CD4-positive, alpha-beta memory T cell (primary cell): ENCODE data around the gene SMIM5. TPM values are rescaled to one million over a fixed set of nuclear protein-coding genes. Genes with fewer than 3 reads are reported as not detected.

ENCODE experiments used
- CTCF ChIA-PET: fragments of 350-600 bp; sonication (Branson Sonifier 250); formaldehyde crosslinking; loops from one replicate; lab custom pipeline; 2021; ENCODE audit warnings: inconsistent platforms; ENCODE audit not compliant: partially characterized antibody; lab: Charles Lee
- POLR2A ChIA-PET: fragments of 350-600 bp; sonication (Branson Sonifier 250); formaldehyde crosslinking; loops from one replicate; lab custom pipeline; 2021; ENCODE audit not compliant: partially characterized antibody; lab: Charles Lee
- DNase-seq, 5 donors: peaks; one replicate each; pipeline versions ENCODE4 v3.0.0 to v3.0.0-alpha.2; 2020 to 2022; ENCODE audit warnings: mixed read lengths in 1 of 5
- H3K27ac ChIP-seq: one replicate; pipeline ENCODE4 v1.7.0; 2013; ENCODE audit warnings: low read depth, low read length
- H3K27me3 ChIP-seq: 2 replicates; pipeline ENCODE4 v1.7.0; 2013; ENCODE audit warnings: mild to moderate bottlenecking, low read length, moderate library complexity; ENCODE audit not compliant: insufficient read depth
- H3K36me3 ChIP-seq: 2 replicates; pipeline ENCODE4 v1.7.0; 2013; ENCODE audit warnings: mild to moderate bottlenecking, low read length, moderate library complexity; ENCODE audit not compliant: insufficient read depth
- H3K4me1 ChIP-seq: 2 replicates; pipeline ENCODE4 v1.7.0; 2013; ENCODE audit warnings: mild to moderate bottlenecking, low read length, moderate library complexity; ENCODE audit not compliant: insufficient read depth
- H3K4me3 ChIP-seq, 2 donors: one replicate each; pipeline ENCODE4 v1.7.0; 2013; ENCODE audit warnings: low read length in 2 of 2, mild to moderate bottlenecking in 1 of 2
- H3K9me3 ChIP-seq, 2 donors: one replicate each; pipeline ENCODE4 v1.7.0; 2013; ENCODE audit warnings: low read length in 2 of 2, control low read depth in 1 of 2; ENCODE audit not compliant: control insufficient read depth in 1 of 2
- H3K27ac Mint-ChIP-seq, 7 donors: one replicate each; pipeline ENCODE4 v1.8.0; 2020 to 2021; ENCODE audit warnings: mixed read lengths in 7 of 7, mild to moderate bottlenecking in 6 of 7, inconsistent platforms in 3 of 7, moderate library complexity in 3 of 7
- H3K27me3 Mint-ChIP-seq, 2 donors: one replicate each; pipeline ENCODE4 v1.8.0; 2020 to 2021; ENCODE audit warnings: mixed read lengths in 2 of 2
- H3K36me3 Mint-ChIP-seq, 2 donors: one replicate each; pipeline ENCODE4 v1.8.0; 2020 to 2021; ENCODE audit warnings: mixed read lengths in 2 of 2, inconsistent platforms in 1 of 2, mild to moderate bottlenecking in 1 of 2
- H3K4me1 Mint-ChIP-seq, 4 donors: one replicate each; pipeline ENCODE4 v1.8.0; 2020 to 2021; ENCODE audit warnings: mixed read lengths in 4 of 4, mild to moderate bottlenecking in 1 of 4
- H3K4me3 Mint-ChIP-seq, 8 donors: one replicate each; pipeline ENCODE4 v1.8.0; 2020 to 2021; ENCODE audit warnings: mixed read lengths in 8 of 8, mild to moderate bottlenecking in 7 of 8, moderate library complexity in 6 of 8, inconsistent platforms in 3 of 8
- H3K9me3 Mint-ChIP-seq, 8 donors: one replicate each; pipeline ENCODE4 v1.8.0; 2020 to 2021; ENCODE audit warnings: mixed read lengths in 8 of 8, mild to moderate bottlenecking in 5 of 8, inconsistent platforms in 3 of 8, moderate library complexity in 1 of 8
- intact Hi-C: fragments of 100-400 bp; cut with micrococcal nuclease; formaldehyde crosslinking; loops from one replicate; pipeline ENCODE4 v1.15.1; 2023
- polyA plus RNA-seq, 2 donors: library from polyadenylated mRNA; unstranded; fragments of 300-500 nt; fragmentation: Illumina TruSeq; gene quantifications; one replicate each; pipeline ENCODE4 v1.2.3, GENCODE V29; 2021
- total RNA-seq, 2 experiments: library from RNA; stranded (reverse); gene quantifications; one replicate each; pipeline ENCODE4 v1.2.3, GENCODE V29; 2021

The SMIM5 gene
- total and polyA plus RNA-seq, 4 experiments from 2014 or later, result not detected

GRCh38 chr17:75624714-75625345 lies 8.4 kb upstream of the SMIM5 start:
- no peak for DNase-seq
- Mint-ChIP-seq H3K9me3 (no peaks in the 10 kb centered on the region), H3K27ac (no peak overlapping the region), H3K4me1 (no peaks in the 10 kb centered on the region), H3K27me3 (no peaks in the 10 kb centered on the region), H3K4me3 (no peak overlapping the region), H3K36me3 (no peaks in the 10 kb centered on the region)
- Histone ChIP-seq H3K27me3 (no peaks in the 10 kb centered on the region), H3K4me3 (no peak overlapping the region), H3K9me3 (no peaks in the 10 kb centered on the region), H3K36me3 (no peaks in the 10 kb centered on the region), H3K27ac (no peak overlapping the region), H3K4me1 (no peaks in the 10 kb centered on the region)
- POLR2A ChIA-PET, result interaction anchor here (0.5 to 0.9 kb wide), 2 partner anchors 9 to 40 kb away, joined by 3 to 4 read pairs; partner anchors contain the start of gene SMIM5
- CTCF ChIA-PET, result interaction anchor here (0.9 to 14.0 kb wide), 4 partner anchors 13 to 126 kb away, joined by 3 to 326 read pairs (median 4); no protein-coding TSS in a partner anchor
- intact Hi-C loops, result no loop called here

- Histone ChIP-seq H3K4me3 (no peak overlapping the region), H3K27ac (no peak overlapping the region), H3K36me3 (no peaks in the 10 kb centered on the region), H3K9me3 (no peaks in the 10 kb centered on the region), H3K4me1 (no peaks in the 10 kb centered on the region), H3K27me3 (no peaks in the 10 kb centered on the region)
- H3K4me3 Mint-ChIP-seq, result no peak overlapping the region
- intact Hi-C loops, result no loop called here
- no peaks in the 10 kb centered on the region for H3K27me3 Mint-ChIP-seq
- no peak overlapping the region for H3K27ac Mint-ChIP-seq
- CTCF ChIA-PET, result interaction anchor here (0.6 to 14.0 kb wide), 8 partner anchors 9 to 668 kb away, joined by 3 to 326 read pairs (median 4); no protein-coding TSS in a partner anchor
- H3K36me3 Mint-ChIP-seq, result peaks cover 0 to 3% of the 10 kb centered on the region in 2 donors
- H3K4me1 Mint-ChIP-seq, result no peaks in the 10 kb centered on the region
- POLR2A ChIA-PET, result no interaction called here
- H3K9me3 Mint-ChIP-seq, result no peaks in the 10 kb centered on the region
- DNase-seq, result no peak
These were observed 7.3 kb upstream of the SMIM5 start for GRCh38 chr17:75625813-75626486.

GRCh38 chr17:75626496-75627038 lies 6.7 kb upstream of the SMIM5 start:
- Histone ChIP-seq H3K27ac (no peak overlapping the region), H3K4me1 (no peaks in the 10 kb centered on the region), H3K27me3 (no peaks in the 10 kb centered on the region), H3K9me3 (no peaks in the 10 kb centered on the region), H3K4me3 (no peak overlapping the region), H3K36me3 (no peaks in the 10 kb centered on the region)
- H3K9me3 Mint-ChIP-seq, result no peaks in the 10 kb centered on the region
- ChIA-PET CTCF (interaction anchor here (1.2 to 14.0 kb wide), 4 partner anchors 10 to 134 kb away, joined by 3 to 326 read pairs (median 4); no protein-coding TSS in a partner anchor), POLR2A (no interaction called here)
- no peaks in the 10 kb centered on the region for H3K27me3 Mint-ChIP-seq
- DNase-seq, result no peak
- no peaks in the 10 kb centered on the region for H3K4me1 Mint-ChIP-seq
- peaks cover 0 to 3% of the 10 kb centered on the region in 2 donors for H3K36me3 Mint-ChIP-seq
- no peak overlapping the region for H3K27ac Mint-ChIP-seq
- intact Hi-C loops, result no loop called here
- no peak overlapping the region for H3K4me3 Mint-ChIP-seq

GRCh38 chr17:75627094-75627493 lies 6.1 kb upstream of the SMIM5 start:
- DNase-seq, result no peak
- CTCF ChIA-PET, result interaction anchor here (0.6 to 14.0 kb wide), 3 partner anchors 25 to 123 kb away, joined by 3 to 326 read pairs (median 4); no protein-coding TSS in a partner anchor
- Mint-ChIP-seq H3K27ac (no peak overlapping the region), H3K4me3 (no peak overlapping the region), H3K4me1 (no peaks in the 10 kb centered on the region), H3K9me3 (no peaks in the 10 kb centered on the region), H3K27me3 (no peaks in the 10 kb centered on the region), H3K36me3 (peaks cover 0 to 3% of the 10 kb centered on the region in 2 donors)
- H3K27me3 ChIP-seq, result no peaks in the 10 kb centered on the region
- no peaks in the 10 kb centered on the region for H3K36me3 ChIP-seq
- H3K4me1 ChIP-seq, result no peaks in the 10 kb centered on the region
- no peak overlapping the region for H3K4me3 ChIP-seq
- H3K9me3 ChIP-seq, result no peaks in the 10 kb centered on the region
- no peak overlapping the region for H3K27ac ChIP-seq
- POLR2A ChIA-PET, result no interaction called here
- intact Hi-C loops, result no loop called here

- DNase-seq, result no peak
- H3K9me3 ChIP-seq, result no peaks in the 10 kb centered on the region
- Mint-ChIP-seq H3K4me1 (peaks cover 0 to 6% (median 2%) of the 10 kb centered on the region in 4 donors), H3K9me3 (no peaks in the 10 kb centered on the region), H3K36me3 (peaks cover 0 to 3% of the 10 kb centered on the region in 2 donors), H3K4me3 (no peak overlapping the region), H3K27me3 (no peaks in the 10 kb centered on the region), H3K27ac (no peak overlapping the region)
- peaks cover 5% of the 10 kb centered on the region for H3K4me1 ChIP-seq
- POLR2A ChIA-PET, result interaction anchor here (0.8 kb wide), 1 partner anchor 126 kb away, joined by 3 read pairs; no protein-coding TSS in a partner anchor
- H3K27ac ChIP-seq, result no peak overlapping the region
- no peaks in the 10 kb centered on the region for H3K27me3 ChIP-seq
- no peaks in the 10 kb centered on the region for H3K36me3 ChIP-seq
- no peak overlapping the region for H3K4me3 ChIP-seq
- CTCF ChIA-PET, result interaction anchor here (14.0 kb wide), 1 partner anchor 122 kb away, joined by 326 read pairs; no protein-coding TSS in a partner anchor
- intact Hi-C loops, result no loop called here
These were observed 4.8 kb upstream of the SMIM5 start for GRCh38 chr17:75628425-75628824.

GRCh38 chr17:75629157-75629556 lies 4.1 kb upstream of the SMIM5 start:
- peaks cover 13% of the 10 kb centered on the region for H3K4me1 ChIP-seq
- no peaks in the 10 kb centered on the region for H3K9me3 ChIP-seq
- Mint-ChIP-seq H3K36me3 (peaks cover 0 to 3% of the 10 kb centered on the region in 2 donors), H3K9me3 (no peaks in the 10 kb centered on the region), H3K4me3 (no peak overlapping the region), H3K27ac (no peak overlapping the region), H3K4me1 (peaks cover 2 to 13% (median 7%) of the 10 kb centered on the region in 4 donors), H3K27me3 (no peaks in the 10 kb centered on the region)
- H3K27me3 ChIP-seq, result no peaks in the 10 kb centered on the region
- intact Hi-C loops, result no loop called here
- H3K36me3 ChIP-seq, result no peaks in the 10 kb centered on the region
- CTCF ChIA-PET, result interaction anchor here (14.0 kb wide), 1 partner anchor 121 kb away, joined by 326 read pairs; no protein-coding TSS in a partner anchor
- no peak for DNase-seq
- no peak overlapping the region for H3K27ac ChIP-seq
- no peak overlapping the region for H3K4me3 ChIP-seq
- POLR2A ChIA-PET, result interaction anchor here (0.8 to 1.2 kb wide), 2 partner anchors 120 to 125 kb away, joined by 3 to 6 read pairs; no protein-coding TSS in a partner anchor
